Renal cortex interstitium (tissue), 15 donors: ENCODE measurements around the gene SLC24A3. TPM values are rescaled to one million over a fixed set of nuclear protein-coding genes. Genes with fewer than 3 reads are reported as not detected.

Experiments
- DNase-seq, 11 donors: peaks; one replicate each; pipeline ENCODE4 v3.0.0-alpha.2; 2013; ENCODE audit warnings: low read depth in 9 of 11, low spot score in 4 of 11; ENCODE audit errors: extremely low read depth in 1 of 11
- long read RNA-seq, 16 experiments: transcript quantifications; one replicate each; lab custom pipeline, GENCODE V29; 2026
- polyA plus RNA-seq, 3 donors: library from polyadenylated mRNA; unstranded; fragments of 120-200 nt; gene quantifications; one replicate each; pipeline ENCODE4 v1.2.1, GENCODE V29; 2013; ENCODE audit not compliant: insufficient read length in 3 of 3

Gene SLC24A3
- polyA plus RNA-seq: 1 to 10 TPM; 3.5 to 5.4 (median 4.8) TPM
- long read RNA-seq, donor 1: 0 reads
- long read RNA-seq, donor 2: 0 reads
- long read RNA-seq, donor 3: 0 reads
- long read RNA-seq, donor 4: 0 reads
- long read RNA-seq, donor 5: 0 reads
- long read RNA-seq, donor 6: 0 reads
- long read RNA-seq, donor 7: 0 reads
- long read RNA-seq, donor 8: 0 reads
- long read RNA-seq, donor 9: 0 reads
- long read RNA-seq, donor 10: 0 reads
- long read RNA-seq, donor 11: 0 reads
- long read RNA-seq, donor 12: 0 reads
- long read RNA-seq, donor 13: 0 reads
- long read RNA-seq, donor 14: 0 reads
- long read RNA-seq, donor 15: 0 reads
- long read RNA-seq, donor 16: 0 reads

DNA sequence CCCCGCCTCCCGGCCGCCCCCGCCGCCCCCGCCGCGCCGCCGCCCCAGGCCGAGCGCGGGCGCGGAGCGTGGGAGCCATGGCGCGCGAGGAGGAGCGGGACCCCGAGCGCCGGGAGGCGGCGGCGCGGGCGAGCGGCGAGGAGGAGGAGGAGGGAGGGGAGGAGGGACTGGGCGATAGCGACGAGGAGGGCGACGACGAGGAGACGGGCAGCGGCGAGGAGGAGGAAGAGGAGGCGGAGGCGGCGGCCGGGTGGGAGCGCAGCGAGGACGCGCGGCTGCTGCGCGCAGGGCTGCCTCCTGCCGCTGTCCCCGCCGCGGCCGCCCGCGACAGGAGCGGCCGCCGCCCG, at the start of gene SLC24A3:
Gene SLC24A3 (plus strand): TSS at position 174 of the 347 bp plus-strand sequence.
- DNase-seq: peak in 3 of 11 donors; percentile 34 to 43 (median 43)

DNA sequence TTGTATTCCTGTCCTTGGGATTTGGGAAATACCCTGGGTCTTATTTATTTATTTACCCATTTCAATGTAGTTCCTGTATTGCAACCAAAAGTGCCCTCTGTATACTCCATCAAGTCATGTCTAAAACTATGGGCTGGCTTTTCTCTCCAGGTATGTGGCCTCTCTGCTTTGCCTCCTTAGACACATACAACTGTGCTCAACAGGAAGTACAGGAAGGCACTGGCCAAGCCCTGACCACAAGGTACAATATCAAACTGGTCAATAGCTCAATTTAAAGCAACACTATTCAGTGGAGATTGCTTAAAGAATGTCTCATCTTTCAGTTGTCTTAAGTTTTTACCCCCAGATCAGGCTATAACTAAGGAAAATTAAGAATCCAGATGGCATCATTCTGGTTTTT, 42.3 kb upstream of the SLC24A3 start:
- no peak for DNase-seq

GRCh38 chr20:19172637-19173036, 39.8 kb upstream of the SLC24A3 start:
- no peak for DNase-seq

GRCh38 chr20:19176470-19177052, 35.9 kb upstream of the SLC24A3 start:
- DNase-seq: no peak

DNA sequence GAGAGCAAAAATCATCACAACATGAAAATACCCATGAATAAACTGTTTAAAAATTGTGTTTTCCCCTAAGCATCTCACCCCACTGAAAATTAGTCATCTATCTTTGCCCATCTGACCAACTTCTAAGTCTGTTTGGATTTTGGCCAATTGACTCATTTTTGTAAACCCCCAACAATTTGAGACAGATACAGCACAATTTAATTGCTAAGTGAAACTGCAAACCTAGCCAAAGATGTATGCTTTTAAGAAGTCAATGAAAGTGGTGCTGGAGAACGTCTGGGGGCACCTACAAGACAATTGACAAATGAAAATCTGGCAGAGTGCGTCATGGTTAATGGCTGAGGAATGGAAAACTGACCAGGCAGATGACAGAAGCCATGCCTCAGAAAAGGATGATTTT, 30.9 kb upstream of the SLC24A3 start:
- no peak for DNase-seq

DNA sequence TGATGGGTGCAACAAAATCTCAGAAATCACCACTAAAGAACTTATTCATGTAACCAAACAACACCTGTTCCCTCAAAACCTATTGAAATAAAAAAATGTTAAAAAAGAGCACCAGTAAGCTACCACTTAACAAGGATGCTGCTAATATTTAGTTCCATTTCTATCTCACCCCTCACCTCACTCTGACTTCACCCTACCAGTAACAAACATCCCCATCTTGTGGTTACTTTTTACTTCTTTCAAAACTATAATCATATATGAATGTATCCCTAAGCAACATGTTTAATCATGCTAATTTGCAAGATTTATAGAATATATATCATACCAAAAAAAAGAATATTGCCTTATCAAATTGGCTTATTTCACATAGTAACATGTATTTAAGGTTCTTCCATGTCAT, 27.4 kb upstream of the SLC24A3 start:
- DNase-seq: no peak

DNA sequence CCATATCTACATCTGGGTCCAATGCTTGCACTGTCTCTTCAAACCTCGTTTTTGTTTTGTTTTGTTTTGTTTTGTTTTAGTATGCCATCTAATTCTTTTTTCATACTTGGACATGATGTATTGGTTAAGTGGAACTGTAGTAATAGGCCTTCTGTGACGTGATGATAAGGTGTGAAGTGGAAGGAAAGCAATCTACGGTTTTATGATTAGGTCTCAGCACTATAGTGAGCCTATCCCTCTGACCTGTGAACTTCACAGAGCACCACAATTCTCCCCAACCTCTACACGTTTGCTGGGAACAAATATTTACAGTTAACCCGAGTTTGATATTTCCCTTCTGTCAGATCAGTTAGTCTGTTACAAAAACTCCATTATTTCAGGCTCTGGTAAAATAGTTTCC, 19.1 kb upstream of the SLC24A3 start:
- no peak for DNase-seq

GRCh38 chr20:19205981-19206396, 6.5 kb upstream of the SLC24A3 start:
- peak in 6 of 11 donors; percentile 23 to 41 (median 32) for DNase-seq

GRCh38 chr20:19207541-19207940, 4.9 kb upstream of the SLC24A3 start:
- no peak for DNase-seq

DNA sequence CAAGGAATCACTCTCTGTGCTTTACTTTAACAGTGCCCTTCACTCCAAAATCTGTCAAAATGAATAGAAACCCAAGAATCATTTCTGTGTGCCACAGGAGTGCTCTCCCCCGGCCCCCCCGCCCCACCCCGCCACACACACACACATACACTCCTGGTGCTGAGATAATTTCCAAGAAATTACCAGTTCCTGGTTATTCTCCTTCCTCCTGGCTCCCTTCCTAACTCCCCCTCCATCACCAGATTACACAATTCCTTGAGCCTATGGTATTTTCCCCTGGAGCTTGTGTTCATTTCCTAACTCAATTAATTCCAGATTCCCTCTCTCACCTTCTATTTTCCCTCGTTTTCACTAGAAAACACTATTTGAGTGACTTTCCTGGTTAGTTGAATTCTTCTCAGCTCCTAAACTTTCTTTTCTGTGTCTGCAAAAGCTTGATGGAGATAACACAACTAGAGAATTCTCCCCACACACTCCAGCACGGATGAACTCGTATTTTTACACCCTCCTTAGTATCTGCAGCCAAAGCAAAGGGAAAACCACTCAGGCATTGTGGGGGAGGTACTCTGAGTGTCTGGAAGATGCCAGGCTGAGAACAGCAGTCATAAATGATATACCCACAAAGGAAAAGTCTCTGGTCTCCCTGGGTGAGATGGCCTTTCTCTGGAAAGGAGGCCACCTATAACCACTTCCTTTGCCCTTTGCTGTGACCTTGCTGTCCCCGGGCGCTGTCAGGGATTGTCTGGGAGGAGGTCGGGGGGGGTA, 1.9 kb upstream of the SLC24A3 start:
- DNase-seq: no peak

DNA sequence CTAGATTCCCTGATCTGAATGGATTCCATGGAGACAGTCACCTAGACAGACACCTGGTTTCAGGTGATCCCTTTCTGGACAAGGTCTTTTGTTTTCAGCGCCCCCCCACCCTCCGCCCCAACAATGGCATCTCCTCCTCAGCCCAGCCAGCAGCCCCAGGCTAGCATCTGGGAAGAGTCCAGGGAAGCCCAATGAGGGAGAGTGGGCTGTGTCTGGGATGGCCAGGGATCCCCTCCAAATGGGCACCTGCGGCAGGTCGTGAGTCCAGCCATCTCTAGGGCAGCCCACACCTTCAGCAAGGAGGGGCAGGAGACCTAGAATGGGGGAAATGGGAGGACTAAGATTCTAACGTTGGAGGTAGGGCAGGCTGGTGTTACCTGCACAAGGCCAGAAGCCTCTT, 1.2 kb upstream of the SLC24A3 start:
- DNase-seq: no peak

- peak in 5 of 11 donors; percentile 15 to 49 (median 33) for DNase-seq
These were observed 577 bp upstream of the SLC24A3 start for GRCh38 chr20:19211661-19212468.

DNA sequence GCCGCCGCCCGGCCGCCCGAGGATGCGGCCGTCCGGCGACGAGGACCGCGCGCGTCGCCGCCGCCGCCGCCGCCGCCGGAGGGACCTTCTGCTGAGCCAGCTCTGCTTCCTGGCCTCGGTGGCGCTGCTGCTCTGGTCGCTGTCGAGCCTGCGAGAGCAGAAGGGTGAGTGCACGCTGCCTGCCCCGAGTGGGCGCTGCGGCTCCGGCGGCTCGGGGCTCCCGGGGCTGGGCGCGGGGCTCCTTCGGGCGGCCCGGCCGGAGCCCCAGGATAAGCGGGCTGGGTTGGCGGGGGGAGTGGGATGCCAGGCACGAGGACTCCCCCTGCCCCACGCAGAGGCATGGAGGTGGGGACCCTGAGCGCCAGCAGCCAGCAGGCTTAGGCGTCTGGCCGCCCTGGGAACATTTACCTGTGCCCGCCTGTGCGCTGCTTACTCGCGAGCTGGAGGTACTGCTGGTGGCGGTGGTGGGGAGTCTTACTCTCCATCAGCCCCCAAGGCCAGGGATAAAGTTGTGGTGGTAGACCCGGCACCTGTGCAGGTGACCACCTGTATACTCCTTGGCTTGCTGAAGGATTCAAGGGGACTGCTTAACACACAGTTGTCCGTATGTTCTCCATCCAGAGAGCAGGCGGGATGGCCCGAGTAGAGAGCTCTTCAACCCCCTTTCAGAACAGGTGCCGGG, 520 bp downstream of the SLC24A3 start:
- peak in 8 of 11 donors; percentile 23 to 75 (median 65) for DNase-seq

- DNase-seq: no peak
These were observed 1.6 kb downstream of the SLC24A3 start for GRCh38 chr20:19213946-19214490.

DNA sequence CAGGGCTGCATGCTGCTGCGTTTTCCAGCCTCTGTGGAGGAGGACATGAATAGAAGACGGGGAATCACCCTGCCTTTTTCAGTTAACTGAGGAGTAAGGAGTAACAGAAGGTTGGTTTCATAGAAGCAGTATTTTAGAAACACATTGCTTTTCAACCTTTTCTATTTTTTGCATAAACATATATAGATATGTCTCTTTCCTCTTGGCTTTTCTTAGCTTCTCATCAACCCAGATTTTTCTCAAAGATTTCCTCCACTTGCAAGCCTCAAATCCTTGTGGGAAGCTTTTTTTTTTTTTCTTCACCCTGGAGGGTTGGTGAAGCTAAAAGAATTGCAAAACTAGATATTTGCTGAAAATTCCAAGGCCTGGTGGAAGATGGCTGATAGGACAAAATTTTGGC, 6.0 kb downstream of the SLC24A3 start:
- no peak for DNase-seq

GRCh38 chr20:19222520-19223040, 10.1 kb downstream of the SLC24A3 start:
- no peak for DNase-seq

DNA sequence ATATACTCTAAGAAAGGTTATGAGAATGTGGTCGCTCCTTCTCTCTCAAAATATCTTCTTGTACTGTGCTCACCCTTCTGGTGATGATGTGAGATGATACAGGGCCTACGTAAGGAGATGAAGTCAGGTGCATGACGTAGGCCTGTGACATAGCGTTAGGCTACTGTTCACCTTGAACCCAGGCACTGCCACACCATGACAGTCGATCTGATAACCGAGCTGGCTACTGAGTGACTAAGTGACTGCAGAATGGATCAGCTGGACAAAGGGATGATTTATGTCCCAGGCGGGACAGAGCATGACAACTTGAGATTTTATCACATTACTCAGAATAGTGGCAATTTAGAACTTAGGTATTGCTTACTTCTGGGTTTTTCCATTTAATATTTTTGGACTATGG, 11.2 kb downstream of the SLC24A3 start:
- no peak for DNase-seq

DNA sequence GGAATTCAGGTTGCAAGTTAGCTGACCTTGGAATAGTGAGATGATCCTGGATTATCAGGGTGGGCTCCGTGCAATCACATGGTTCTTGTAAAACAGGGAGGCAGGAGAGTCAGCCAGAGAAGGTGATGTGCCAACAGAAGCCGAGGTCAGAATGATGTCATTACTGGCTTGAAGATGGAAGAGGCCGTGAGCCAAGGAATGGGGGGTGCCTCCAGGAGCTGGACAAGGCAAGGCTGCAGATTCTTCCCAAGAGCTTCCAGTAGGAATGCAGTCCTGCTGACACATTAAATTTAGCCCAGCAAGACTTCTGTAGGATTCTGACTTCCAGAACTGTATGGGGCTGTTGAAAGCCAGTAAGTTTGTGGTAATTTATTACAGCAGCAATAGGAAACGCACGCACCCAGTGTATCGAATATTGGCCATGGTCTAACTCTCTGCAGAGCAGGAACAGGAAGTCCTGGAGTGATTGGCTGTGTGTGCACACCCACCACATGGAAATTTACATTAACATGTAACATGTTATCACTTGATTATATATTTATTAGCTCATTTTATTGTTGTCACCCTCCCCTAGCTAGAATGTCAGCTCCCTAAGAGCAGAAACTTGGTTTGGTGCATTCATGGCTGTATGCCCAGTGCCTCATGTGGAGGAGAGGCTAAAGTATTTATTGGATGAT, 19.1 kb downstream of the SLC24A3 start:
- DNase-seq: no peak
